MCF 10A (cell line): Measurements from ENCODE around the gene AAR2. TPM values are rescaled to one million over a fixed set of nuclear protein-coding genes. Genes with fewer than 3 reads are reported as not detected.

Experiments
- BruUV-seq: library from RNA; stranded (reverse); fragments of 400-500 nt; replicated peaks from 2 replicates; lab custom pipeline; 2021; lab: Mats Ljungman, UMichigan
- CTCF ChIA-PET: fragments of 300-600 bp; sonication (Branson Sonifier 250); formaldehyde crosslinking; extraction: SDS; loops from one replicate; lab custom pipeline; 2021; ENCODE audit warnings: antibody characterized with exemption, inconsistent platforms; lab: Yijun Ruan, JAX
- POLR2A ChIA-PET: fragments of 300-600, 350-650 bp; sonication (Branson Sonifier 250); formaldehyde crosslinking; extraction: SDS; loops from one replicate; lab custom pipeline; 2020; ENCODE audit warnings: antibody characterized with exemption, inconsistent platforms; lab: Yijun Ruan, JAX
- DNase-seq: peaks from one replicate; pipeline ENCODE4 v3.0.0-alpha.2; 2018; ENCODE audit not compliant: unreplicated experiment
- H3K27ac Mint-ChIP-seq: one replicate; pipeline ENCODE4 v1.8.0; 2022; ENCODE audit warnings: mild to moderate bottlenecking, low read depth, mixed read lengths; ENCODE audit not compliant: unreplicated experiment
- H3K27me3 Mint-ChIP-seq: one replicate; pipeline ENCODE4 v1.8.0; 2022; ENCODE audit warnings: mixed read lengths; ENCODE audit not compliant: insufficient read depth, unreplicated experiment
- H3K36me3 Mint-ChIP-seq: one replicate; pipeline ENCODE4 v1.8.0; 2022; ENCODE audit warnings: mild to moderate bottlenecking, moderate library complexity, mixed read lengths; ENCODE audit not compliant: insufficient read depth, unreplicated experiment
- H3K4me1 Mint-ChIP-seq: one replicate; pipeline ENCODE4 v1.8.0; 2022; ENCODE audit warnings: mixed read lengths; ENCODE audit not compliant: insufficient read depth, unreplicated experiment
- H3K4me3 Mint-ChIP-seq: one replicate; pipeline ENCODE4 v1.8.0; 2022; ENCODE audit warnings: mild to moderate bottlenecking, moderate library complexity, mixed read lengths; ENCODE audit not compliant: unreplicated experiment
- H3K9me3 Mint-ChIP-seq: one replicate; pipeline ENCODE4 v1.8.0; 2022; ENCODE audit warnings: mixed read lengths; ENCODE audit not compliant: unreplicated experiment
- CTCF ChIP-seq: fragments of 200-600 bp; IDR thresholded peaks from one replicate; pipeline ENCODE4 v1.8.0; 2022; ENCODE audit warnings: antibody characterized with exemption, mild to moderate bottlenecking; ENCODE audit not compliant: unreplicated experiment
- intact Hi-C: fragments of 100-400 bp; cut with micrococcal nuclease; formaldehyde crosslinking; loops from 2 replicates; pipeline ENCODE4 v1.14.1; 2022
- total RNA-seq: library from RNA; stranded (reverse); gene quantifications from 2 replicates; pipeline ENCODE4 v1.2.3, GENCODE V29; 2022

AAR2 gene
- total RNA-seq, 1 experiment from 2014 or later, result 21.0 TPM

- no peak for DNase-seq
- no peak overlapping the region for H3K4me3 Mint-ChIP-seq
- ChIA-PET POLR2A (interaction anchor here (2.2 kb wide), 1 partner anchor 12 kb away, joined by 7 read pairs; the partner anchor contains the start of gene AAR2), CTCF (no interaction called here)
- peaks cover 97% of the 10 kb centered on the region for H3K36me3 Mint-ChIP-seq
- BruUV-seq, result no TSS peak
- H3K27me3 Mint-ChIP-seq, result no peaks in the 10 kb centered on the region
- intact Hi-C loops, result no loop called here
- H3K4me1 Mint-ChIP-seq, result peaks cover 6% of the 10 kb centered on the region
- no peak for TF ChIP-seq CTCF
- H3K27ac Mint-ChIP-seq, result no peak overlapping the region
- no peaks in the 10 kb centered on the region for H3K9me3 Mint-ChIP-seq
Measured at GRCh38 chr20:36248836-36249235, 12.6 kb downstream of the AAR2 start.

- peaks cover 6% of the 10 kb centered on the region for H3K4me1 Mint-ChIP-seq
- intact Hi-C loops, result no loop called here
- CTCF ChIA-PET, result interaction anchor here (0.6 to 1.2 kb wide), 4 partner anchors 13 to 1140 kb away, joined by 3 read pairs; partner anchors contain the start of gene AAR2
- no peak for DNase-seq
- no TSS peak for BruUV-seq
- no peaks in the 10 kb centered on the region for H3K9me3 Mint-ChIP-seq
- H3K4me3 Mint-ChIP-seq, result no peak overlapping the region
- no peak for TF ChIP-seq CTCF
- H3K36me3 Mint-ChIP-seq, result peaks cover 97% of the 10 kb centered on the region
- no peak overlapping the region for H3K27ac Mint-ChIP-seq
- H3K27me3 Mint-ChIP-seq, result no peaks in the 10 kb centered on the region
- POLR2A ChIA-PET, result interaction anchor here (2.2 kb wide), 1 partner anchor 13 kb away, joined by 7 read pairs; the partner anchor contains the start of gene AAR2
Measured at GRCh38 chr20:36249450-36249849, 13.2 kb downstream of the AAR2 start.

- no peak for DNase-seq
- intact Hi-C loops, result no loop called here
- H3K27ac Mint-ChIP-seq, result no peak overlapping the region
- no TSS peak for BruUV-seq
- peaks cover 88% of the 10 kb centered on the region for H3K36me3 Mint-ChIP-seq
- ChIA-PET CTCF (interaction anchor here (0.7 kb wide), 2 partner anchors 9 to 189 kb away, joined by 3 to 4 read pairs; no protein-coding TSS in a partner anchor), POLR2A (no interaction called here)
- no peak for TF ChIP-seq CTCF
- no peaks in the 10 kb centered on the region for H3K27me3 Mint-ChIP-seq
- no peak overlapping the region for H3K4me3 Mint-ChIP-seq
- H3K4me1 Mint-ChIP-seq, result peaks cover 6% of the 10 kb centered on the region
- H3K9me3 Mint-ChIP-seq, result no peaks in the 10 kb centered on the region
Measured at GRCh38 chr20:36251426-36251825, 15.1 kb downstream of the AAR2 start.

GRCh38 chr20:36252511-36252910 is 16.2 kb downstream of the AAR2 start:
- Mint-ChIP-seq H3K27me3 (no peaks in the 10 kb centered on the region), H3K4me1 (peaks cover 6% of the 10 kb centered on the region), H3K36me3 (peaks cover 88% of the 10 kb centered on the region), H3K27ac (no peak overlapping the region), H3K9me3 (no peaks in the 10 kb centered on the region), H3K4me3 (no peak overlapping the region)
- no TSS peak for BruUV-seq
- intact Hi-C loops, result no loop called here
- TF ChIP-seq CTCF, result no peak
- ChIA-PET POLR2A (interaction anchor here (1.5 kb wide), 1 partner anchor 16 kb away, joined by 3 read pairs; the partner anchor contains the start of gene AAR2), CTCF (interaction anchor here (0.6 to 1.7 kb wide), 3 partner anchors 9 to 187 kb away, joined by 3 to 8 read pairs (median 3); no protein-coding TSS in a partner anchor)
- DNase-seq, result no peak
